GM11168 (cell line): Measurements from ENCODE around the gene KIF3A.

Experiments
- in situ Hi-C: fragments of 300-500 bp; cut with MboI; formaldehyde crosslinking; loops from one replicate; pipeline ENCODE4 v1.12.0; 2022; ENCODE audit warnings: low sequenced_read_pairs; ENCODE audit not compliant: unreplicated experiment

The KIF3A gene

DNA sequence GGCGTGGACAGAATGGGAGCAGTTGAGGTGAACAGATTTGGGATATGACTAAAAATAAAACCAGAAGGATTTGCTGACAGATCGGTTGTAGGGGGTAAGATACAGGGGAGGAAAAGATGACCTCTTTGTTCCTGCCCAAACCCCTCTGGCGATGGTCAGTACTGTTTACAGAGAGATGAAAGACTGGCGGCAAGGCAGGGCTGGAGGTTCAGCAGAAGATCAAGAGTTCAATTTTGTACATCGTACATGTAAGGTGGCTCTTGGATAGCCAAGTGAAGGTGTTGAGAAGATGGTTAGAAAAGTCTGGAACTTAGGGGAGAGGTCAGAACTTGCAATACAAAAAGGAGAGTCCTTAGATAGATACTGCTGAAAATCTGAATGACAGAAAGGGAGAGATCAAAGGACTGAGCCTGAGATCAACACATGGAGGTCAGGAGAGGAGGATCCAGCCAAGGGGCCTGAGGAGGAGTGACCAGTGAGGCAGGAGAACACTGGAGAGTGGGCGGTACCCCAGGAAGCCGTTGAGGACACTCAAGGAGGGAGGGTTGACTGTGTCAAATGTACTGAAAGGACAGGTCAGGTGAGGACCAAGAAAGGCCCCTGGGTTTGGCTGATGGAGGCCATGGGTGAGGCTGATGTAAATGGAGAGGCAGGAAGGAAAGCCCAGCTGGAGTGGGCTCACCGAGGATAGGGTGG is 56.4 kb downstream of the KIF3A start:
- in situ Hi-C loops = no loop called here

DNA sequence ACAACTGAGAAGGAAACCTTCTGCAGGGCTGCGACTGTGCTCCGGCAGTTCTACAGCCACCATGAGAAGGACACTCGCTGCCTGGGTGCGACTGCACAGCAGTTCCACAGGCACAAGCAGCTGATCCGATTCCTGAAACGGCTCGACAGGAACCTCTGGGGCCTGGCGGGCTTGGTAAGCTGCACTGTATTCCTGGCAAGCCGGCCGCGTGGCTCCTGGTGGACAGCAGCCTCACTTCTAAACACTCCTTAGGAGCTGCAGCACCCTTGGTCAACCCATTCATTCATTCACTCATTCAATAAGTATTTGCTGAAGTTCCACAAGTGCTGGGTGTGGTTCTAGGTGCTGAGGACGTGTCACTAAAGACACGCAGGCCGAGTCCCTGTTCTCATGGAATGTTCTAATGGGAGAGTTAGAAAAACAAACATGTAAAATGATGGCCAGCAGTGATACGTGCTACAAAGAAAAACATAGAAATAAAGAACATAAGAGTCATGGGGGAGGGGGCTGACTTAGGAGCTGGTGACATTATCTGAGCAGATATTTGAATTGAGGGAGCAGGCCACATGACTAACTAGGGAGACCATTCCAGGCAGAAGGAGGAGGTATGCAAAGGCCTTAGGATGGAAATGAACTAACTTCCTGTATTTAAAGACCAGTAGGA is 57.5 kb downstream of the KIF3A start:
- in situ Hi-C loops = no loop called here

DNA sequence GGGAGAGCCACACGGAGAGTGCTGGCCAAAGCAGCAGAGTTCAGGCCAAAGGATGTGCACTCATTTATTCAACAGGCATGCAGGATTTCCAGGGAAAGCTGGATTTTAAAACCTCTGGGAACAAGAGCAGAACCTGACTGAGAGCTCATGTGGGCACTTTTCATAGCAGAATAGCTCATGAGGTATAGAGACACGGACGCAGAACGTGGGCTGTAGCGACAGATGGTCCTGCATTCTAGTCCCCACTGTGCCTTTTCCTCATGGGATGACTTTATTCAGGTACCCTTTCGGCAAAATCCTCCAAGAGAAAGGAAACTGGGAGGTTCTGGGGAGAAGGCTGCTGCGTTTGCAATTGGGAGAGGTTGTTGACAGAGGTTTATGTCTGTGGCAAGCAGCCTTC is 58.2 kb downstream of the KIF3A start:
- in situ Hi-C loops = no loop called here

DNA sequence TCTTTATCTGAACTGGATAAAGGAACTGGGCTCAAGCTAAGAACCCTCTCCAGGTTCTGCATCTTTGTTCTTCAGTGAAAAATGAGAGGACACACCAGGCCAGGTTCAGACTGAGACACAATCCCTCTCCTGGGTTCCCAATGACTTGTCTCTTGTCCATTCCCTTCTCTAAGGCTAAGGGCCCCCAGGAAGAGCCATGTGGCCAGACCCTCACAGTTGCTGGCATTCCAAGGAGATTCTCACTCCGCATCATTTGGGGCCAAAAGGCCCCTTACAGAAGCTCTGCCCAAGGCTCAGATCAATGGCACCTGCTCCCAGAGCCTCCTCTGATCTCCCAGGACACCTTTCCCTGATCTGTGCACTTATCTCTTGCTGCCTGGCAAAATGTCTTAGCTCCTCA is 58.6 kb downstream of the KIF3A start:
- in situ Hi-C loops = no loop called here

DNA sequence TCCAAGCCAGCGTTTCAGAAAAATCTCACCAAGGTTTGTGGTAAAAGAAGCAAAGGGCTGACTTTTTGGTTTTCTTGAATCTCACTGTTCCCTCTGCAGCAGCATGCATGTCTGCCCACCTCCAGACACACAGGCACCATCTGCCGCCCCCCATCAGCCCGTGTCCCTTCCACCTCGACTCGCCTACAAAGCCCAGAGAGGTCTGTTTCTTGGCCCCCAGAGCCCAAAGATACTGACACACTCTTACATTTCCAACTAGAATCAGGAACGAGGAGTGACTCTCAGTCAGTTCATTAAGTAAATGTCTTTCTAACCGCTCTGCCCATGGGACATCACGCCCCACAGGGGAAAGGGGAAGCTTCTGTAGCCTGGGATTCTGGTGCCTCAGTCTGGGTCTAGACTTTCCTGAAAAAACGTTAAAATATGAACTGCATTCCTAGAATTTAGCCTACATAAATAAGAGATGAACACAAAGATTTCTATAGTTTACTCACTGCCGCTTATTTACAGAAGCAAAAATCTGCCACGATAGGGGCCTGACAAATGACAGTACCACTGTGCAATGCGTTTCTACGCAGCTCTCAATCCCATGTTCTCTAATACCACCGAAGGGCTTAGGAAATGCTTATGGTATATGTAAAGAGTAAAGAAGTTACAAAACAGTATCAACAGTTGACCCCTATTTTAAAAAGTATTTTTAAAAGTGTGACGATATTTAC is 59.5 kb downstream of the KIF3A start:
- in situ Hi-C loops = no loop called here

DNA sequence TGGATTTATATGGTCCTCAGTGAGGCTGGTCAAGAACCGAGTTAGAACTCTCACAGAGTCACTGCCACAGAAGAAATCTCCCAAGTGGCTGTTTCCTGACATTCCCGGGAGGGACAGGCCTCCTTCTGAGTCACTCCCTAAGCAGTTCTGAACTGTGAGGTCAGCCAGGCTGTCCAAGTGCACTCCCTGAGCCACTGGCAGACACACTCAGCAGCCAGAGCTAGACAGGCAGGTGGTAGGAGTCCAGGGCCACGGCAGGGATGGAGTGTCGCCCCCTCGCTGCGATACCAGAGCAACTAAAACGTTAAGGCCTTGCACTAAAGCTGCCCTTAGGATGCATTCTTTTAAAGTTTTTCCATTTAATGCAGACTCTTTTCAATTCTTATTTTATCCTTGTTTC is 60.2 kb downstream of the KIF3A start:
- in situ Hi-C loops = no loop called here

DNA sequence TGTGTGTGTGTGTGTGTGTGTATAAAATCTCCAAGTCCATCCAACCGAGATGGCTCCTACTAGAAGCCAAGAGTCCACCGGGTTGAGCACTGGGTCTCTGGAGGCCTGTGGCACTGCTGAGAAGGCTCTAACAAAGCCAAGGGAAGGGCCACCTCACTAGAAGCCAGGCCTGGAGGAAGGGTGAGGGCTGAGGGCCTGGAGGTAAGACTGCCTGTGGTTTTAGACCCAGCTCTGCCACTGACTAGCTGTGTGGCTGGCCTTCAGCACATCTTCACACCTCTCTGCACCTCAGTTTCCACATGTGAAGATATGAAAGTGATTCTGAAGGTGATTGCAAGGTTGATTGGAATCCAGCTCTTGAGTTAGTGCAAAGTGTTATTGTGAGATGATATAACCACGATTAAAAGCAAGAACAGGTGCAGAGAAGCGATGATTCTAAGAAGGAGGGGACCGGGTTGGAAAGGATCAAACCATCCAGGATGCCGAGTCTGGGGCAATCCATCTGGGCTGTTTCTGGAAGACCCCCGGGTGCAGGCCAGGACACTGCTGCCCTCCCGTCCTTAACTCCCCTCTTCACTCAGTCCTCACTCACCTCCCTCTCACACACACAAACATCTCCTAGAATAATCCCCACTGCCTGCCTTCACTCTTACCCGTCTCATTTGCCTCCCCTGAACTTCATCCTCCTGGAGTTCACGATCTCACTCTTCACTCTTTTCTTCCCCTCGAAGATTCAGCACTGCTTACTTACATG is 61.2 kb downstream of the KIF3A start:
- in situ Hi-C loops = no loop called here

DNA sequence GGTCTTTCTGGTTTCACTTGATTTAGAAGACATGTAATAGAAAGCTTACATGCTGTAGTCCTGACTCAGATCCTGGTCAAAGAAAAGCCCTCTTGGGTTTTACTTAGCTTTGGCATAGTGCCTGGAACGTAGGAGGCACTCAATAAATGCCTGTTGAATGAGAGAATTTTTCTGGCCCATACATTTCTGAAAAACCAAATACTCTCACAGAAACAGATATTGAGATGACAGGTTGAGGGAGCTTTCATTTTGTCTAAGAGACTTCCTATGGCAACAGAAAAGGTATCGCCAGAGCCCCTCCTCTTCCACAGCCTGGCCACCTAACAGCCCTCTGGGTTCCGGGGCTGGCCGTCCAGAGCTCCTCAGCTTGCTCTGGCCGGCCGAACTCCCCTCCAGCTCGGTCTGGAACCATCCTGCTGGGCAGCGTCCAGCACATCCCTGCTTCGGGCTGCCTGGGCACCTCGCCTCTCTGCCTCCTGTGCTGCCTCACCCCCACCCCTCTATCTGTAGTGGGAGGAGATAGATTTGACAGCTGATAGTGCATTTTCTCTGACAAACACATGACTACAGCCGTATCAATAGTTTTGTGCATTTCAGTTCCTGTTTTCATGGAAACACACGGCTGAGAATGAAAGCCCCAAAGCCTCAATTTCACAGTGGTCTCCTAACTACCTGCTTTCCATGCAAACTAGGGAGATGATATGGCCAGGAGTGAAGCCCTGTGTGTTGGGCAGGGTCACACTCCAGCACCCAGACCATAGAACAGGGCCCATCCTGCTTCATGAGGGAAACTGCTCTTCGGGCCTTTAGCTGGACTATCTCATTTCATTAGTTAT is 62.5 kb downstream of the KIF3A start:
- in situ Hi-C loops = no loop called here

DNA sequence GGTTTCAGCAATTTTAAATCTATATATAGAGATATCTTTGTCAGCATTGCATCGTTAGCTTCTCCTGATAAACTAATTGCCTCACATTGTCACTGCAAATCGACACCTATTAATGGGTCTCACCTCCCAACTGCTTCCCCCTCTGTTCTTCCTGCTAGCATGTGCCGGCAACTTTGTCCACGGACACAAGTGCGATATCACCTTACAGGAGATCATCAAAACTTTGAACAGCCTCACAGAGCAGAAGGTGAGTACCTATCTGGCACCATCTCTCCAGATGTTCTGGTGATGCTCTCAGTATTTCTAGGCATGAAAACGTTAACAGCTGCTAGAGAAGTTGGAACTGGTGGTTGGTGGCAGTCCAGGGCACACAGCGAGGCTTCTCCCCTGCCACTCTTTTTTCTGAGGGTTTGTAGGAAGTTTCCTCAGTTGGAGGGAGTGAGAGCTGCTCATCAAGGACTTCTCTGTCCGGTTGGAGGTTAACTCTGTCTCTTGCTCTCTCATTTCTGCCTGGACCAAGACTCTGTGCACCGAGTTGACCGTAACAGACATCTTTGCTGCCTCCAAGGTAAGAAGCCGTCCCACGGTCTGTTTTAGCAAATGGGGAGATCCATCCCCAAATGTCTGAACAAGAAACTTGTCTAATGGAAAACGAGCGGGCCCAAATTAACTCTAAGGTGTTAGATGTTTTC is 63.3 kb downstream of the KIF3A start, which contains the start of gene IL4:
TSS of gene IL4 (plus strand) at position 51 of the 692 bp plus-strand sequence. CDS start at position 113, 62 bp downstream.
- in situ Hi-C loops = no loop called here

DNA sequence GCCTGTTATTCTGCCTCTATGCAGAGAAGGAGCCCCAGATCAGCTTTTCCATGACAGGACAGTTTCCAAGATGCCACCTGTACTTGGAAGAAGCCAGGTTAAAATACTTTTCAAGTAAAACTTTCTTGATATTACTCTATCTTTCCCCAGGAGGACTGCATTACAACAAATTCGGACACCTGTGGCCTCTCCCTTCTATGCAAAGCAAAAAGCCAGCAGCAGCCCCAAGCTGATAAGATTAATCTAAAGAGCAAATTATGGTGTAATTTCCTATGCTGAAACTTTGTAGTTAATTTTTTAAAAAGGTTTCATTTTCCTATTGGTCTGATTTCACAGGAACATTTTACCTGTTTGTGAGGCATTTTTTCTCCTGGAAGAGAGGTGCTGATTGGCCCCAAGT is 63.9 kb downstream of the KIF3A start:
- in situ Hi-C loops = no loop called here

DNA sequence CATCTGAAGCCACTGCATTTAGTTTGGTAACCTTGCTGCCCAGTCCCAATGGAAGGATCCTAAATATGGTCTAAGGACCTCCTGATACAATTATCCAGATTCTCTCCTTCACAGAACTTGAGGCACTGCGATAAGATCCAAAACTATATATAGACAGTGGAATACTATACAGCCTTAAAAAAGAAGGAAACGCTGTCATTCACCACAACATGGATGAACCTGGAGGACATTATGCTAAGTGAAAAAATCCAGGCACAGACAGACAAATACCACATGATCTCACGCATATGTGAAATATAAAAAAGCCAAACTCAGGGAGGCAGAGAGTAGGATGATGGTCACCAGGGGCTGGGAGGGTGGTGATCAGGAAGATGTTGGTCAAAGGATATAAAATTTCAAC is 66.3 kb downstream of the KIF3A start:
- in situ Hi-C loops = no loop called here

DNA sequence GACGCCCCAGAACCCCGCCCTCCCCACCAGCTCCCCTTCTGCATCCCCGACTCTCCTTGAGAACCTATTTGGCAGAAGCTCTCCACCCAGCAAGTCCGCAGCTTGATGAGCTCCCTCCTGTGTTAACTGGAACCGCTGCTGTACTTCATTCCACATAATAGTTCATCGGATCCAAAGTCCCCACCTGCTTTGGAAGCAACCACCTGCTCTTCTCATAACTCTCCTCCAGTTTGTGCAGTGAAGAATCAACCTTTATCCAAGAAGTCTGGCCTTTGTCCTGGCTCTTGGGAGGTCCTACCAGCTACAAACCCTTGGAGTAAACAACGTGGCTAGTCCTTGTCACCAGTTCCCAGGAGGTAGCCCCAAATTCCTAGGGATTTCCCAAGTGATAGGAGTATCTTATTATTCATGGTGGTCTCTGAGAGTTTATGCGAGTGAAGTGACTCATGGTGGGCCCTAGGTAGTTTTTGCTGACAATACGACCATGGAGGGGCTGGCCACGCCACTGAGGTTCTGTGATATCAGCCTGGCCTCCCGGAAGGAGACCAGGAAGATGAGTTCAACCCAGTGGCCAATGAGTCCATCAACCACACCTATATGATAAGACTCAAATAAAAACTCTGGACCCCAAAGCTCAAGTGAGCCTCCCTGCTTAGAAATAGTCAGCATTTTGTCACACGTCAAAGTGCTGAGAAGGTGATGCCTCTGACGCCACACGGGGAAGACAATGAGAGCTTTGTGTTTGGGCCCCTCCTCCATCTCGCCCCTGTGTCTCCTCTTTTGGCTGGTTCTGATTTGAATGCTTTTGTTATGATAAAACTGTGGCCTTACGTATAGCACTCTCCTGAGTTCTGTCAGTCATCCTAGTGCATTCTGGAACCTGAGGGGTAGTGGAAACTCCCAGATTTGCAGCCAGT is 67.1 kb downstream of the KIF3A start:
- in situ Hi-C loops = no loop called here

DNA sequence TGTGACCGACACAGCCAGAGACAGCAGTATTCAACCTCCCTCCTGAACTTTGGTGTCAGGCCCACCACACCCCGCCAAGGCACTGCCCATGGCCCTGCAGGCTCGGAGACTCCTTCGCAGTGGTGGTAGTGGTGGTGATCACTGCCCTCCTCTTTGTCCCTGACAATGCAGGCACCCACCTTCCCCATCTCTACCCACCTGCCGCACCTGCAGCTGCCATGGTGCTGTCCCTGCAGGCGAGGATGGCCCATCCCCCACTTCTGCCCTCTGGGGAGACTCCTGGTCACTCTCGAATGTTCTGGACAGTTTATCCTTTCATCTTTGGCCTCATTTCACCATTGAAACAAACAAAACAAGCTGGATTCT is 67.9 kb downstream of the KIF3A start:
- in situ Hi-C loops = no loop called here

DNA sequence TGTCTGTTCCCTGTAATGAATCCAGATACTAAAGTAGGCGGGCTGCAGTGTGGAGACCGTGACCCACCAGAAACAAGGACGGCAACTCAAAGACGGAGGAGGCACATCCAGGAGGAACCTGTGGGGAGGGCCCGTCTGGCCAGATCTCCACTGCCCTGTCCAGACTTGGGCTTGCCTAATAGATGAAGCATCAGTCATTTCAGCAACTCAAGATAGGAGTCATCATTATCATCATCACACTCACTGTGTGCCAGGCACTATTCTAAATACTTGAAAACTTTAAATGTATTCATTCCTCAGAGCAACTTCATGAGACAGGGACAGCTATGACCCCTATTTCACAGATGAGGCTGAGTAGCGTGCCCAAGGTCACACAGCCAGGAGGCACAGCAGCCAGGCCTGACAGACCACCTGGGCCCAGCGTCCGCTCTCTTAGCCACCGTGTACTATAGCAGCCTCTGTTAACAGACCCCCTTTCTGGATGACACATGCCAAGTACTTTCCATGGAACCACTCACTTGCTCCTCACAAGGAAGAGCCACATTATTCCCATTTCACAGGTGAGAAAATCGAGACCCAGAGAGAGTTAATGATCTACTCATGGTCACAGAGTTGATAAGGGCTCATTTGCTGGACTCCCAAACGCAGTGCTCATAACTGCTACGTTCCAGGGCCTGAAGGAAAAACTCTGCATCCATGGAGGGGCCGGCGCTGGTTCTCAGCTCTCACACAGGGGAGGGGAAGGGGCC is 68.5 kb downstream of the KIF3A start:
- in situ Hi-C loops = no loop called here

DNA sequence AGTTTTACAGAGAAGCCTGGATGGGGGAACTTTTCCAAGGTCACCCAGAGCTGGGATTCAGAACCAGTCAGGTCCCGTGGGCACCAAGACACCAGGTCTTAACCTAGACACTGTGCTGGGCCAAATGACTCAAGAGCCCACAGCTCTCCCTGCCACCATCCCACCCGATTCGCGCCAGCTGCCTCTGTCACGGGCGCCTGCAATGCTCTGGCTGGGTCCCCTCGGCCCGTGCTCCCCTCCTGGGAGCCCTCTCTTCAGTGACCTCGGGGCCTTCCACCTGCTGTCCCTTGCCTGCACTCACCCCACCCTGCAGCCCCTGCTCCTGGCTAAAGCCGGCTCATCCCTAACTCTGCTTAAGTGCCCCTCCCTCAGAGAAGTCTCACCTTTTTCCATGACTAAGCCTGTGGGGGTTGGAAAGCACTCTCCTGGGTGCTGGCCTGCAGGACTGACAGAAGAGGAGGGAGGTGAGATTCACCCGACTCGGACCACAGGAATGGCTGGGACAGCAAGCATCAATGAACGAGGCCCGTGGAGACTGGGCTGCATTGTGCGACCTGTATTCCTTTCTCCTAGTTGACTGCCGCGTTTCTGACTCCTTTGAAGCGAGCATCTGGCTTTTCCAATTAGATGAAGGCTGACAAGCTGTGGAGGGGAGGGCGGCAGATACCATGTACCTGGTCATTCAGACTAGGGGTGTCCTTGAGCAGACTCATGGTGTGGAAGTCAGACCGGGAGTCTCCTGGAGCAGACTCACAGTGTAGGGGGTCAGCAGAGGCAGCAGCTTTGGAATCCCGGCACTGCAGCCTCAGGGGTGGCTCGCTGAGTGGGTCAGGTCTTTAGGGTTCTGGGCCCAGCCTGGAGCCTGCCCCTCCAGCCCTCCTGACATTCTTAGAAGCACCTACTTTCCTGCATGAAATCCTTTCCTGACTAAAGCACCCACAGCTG is 69.3 kb downstream of the KIF3A start:
- in situ Hi-C loops = no loop called here

DNA sequence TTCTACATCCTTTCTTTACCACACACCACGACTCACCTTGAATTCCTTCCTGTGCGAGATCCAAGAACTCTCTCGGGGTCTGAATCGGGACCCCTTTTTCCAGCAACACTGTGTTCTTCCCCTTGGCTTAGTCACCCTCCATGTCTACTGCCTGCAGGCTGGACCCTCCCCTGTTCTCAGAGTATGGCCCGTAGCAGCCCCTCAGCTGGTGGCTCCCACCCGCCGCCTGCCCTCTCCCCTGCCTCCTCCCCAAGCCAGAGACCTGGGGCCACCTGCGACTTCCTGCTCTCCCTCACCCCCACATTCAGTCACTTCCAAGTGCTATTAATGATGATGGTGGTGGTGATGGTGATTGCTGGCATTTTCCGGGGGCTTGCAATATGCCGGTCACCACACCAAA is 70.0 kb downstream of the KIF3A start:
- in situ Hi-C loops = no loop called here
